ENCODE measurements around the gene UGT1A8.

The UGT1A8 gene

GRCh38 chr2:233803292-233803911, 186.0 kb downstream of the UGT1A8 start:
- DNase-seq, result no peak

- DNase-seq, result no peak
Measured at GRCh38 chr2:233803994-233804393, 186.6 kb downstream of the UGT1A8 start.

GRCh38 chr2:233807215-233807865, 189.9 kb downstream of the UGT1A8 start:
- DNase-seq, result no peak

GRCh38 chr2:233807966-233808935, 190.8 kb downstream of the UGT1A8 start:
- no peak for DNase-seq

DNA sequence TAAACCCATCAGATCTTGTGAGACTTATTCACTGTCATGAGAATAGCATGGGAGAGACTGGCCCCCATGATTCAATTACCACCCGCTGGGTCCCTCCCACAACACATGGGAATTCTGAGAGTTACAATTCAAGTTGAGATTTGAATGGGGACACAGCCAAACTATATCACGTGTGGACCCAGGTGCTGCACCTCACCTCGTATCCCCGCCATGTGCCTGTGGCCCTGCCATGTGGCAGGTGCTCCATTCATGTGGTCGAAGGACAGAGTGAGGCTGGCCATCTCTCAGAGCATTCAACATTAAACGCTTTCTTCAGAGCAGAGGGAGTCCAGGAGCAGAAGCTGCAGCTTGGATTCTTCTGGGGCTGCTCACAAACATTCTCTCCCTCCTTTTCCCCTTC, 193.0 kb downstream of the UGT1A8 start:
- DNase-seq, result no peak

DNA sequence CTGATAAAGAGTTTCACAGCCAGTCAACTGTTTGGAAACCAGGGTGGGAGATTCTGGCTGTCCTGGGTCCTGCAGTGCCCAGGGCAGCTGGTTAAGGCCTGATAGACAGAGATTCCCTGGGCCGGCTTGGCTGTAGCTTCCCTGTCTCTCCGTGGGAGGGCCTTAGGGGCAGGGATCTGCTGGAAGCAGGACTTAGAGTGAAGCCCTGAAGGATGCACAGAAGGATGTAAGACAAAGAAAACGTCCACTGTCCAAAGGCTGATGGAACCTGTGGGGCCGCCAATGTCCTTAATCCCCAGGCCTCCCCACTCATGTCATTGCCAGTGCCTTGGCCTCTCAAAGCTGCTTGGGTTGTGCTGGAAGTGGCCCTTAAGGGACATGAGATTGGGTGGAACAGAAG, 193.7 kb downstream of the UGT1A8 start:
- no peak for DNase-seq

DNA sequence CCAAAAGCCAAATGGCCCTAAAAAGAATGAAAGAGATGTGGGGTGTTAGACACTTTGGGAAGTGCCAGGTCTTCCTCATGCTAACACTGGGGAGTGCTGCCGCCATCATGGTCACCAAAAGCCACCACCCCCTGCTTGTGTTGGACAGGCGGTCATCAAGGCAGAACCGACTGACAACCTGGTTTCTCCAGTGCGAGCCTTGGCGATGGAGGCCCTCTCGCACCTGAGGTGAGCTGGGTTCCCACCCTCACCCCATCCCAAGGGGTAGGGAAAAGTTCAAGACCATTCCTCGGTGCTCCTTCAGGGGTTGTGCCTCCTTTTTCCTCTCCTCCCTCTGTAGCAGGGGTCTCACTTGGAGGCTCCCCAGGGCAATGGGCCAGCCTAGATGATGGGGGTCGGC, 194.3 kb downstream of the UGT1A8 start:
- DNase-seq, result no peak

GRCh38 chr2:233813236-233814055, 196.0 kb downstream of the UGT1A8 start:
- DNase-seq, result no peak

DNA sequence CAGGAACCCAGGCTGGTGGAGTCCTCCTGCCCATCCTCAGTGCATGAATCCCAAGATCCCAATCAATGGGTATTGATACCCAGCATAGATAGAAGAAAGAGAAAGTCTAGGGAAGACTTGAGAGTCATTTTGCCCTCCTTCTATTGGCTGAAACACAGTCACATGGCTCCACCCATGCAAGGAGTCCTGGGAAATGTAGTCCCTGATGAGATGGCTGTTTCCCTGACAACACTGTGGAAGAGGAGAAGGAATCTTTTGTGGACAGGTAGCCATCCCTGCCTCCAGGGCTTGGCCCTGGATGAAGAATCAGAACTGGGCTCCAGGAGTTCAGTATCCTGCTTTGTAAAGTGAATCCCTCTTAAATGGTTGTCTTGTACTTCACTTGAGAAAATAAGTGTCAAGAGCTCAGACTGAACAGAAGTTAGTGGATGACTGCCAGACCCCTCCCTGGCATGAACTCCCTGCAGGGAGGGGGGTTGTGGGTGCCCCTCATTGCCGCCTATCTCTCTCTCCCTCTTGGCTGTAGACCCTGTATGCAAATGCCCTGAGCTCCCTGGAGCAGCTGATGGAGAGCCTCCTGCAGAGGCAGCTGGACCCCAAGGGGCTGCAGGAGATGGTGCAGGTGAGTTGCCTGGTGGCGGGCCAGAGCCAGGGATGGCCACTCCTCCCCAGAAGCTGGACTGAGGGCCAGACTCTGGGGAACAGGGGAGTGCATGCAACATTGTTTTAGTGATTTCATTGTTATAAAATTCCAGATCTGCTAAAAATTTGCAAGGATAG, 196.8 kb downstream of the UGT1A8 start:
- DNase-seq, result no peak

- DNase-seq, result no peak
Measured at GRCh38 chr2:233815861-233816260, 198.4 kb downstream of the UGT1A8 start.

DNA sequence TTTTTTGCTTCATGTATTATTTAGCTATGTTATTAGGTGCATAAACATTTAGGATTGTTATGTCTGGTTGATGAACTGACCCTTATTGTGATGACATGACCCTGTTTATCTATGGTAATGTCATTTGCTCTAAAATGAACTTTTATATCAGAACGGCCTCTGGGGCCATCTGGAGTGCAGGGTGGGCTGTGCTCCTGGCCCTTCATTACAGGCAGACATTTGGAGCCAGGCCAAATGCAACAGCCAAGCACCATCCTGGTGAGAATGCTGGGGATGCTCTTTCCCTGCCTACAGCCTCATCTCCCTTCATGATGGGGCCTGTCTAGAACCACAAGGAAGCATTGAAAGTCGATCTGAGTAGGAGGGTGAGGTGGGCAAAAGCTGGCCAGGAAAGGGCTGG, 198.9 kb downstream of the UGT1A8 start:
- no peak for DNase-seq

DNA sequence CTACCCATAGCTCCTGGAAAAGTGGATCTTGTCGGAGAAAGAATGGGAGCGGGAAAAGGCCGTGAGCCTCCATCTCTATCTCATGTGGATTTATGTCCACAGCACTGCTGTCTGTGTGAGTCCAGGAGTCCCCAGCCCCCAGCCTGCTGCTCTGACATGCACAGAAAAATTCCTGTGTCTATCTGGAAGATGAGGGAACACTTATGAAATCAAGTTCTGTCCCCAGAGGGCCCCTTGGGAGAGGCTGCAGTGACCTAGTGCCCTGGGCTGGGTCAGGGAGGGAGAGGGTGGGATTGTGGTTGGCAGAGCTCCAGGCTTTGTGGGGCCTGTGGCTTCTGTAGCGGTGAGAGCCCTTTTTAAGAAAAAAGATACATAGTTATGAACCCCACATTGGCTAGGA, 199.3 kb downstream of the UGT1A8 start:
- DNase-seq, result no peak

GRCh38 chr2:233817361-233817911, 200.0 kb downstream of the UGT1A8 start:
- no peak for DNase-seq

DNA sequence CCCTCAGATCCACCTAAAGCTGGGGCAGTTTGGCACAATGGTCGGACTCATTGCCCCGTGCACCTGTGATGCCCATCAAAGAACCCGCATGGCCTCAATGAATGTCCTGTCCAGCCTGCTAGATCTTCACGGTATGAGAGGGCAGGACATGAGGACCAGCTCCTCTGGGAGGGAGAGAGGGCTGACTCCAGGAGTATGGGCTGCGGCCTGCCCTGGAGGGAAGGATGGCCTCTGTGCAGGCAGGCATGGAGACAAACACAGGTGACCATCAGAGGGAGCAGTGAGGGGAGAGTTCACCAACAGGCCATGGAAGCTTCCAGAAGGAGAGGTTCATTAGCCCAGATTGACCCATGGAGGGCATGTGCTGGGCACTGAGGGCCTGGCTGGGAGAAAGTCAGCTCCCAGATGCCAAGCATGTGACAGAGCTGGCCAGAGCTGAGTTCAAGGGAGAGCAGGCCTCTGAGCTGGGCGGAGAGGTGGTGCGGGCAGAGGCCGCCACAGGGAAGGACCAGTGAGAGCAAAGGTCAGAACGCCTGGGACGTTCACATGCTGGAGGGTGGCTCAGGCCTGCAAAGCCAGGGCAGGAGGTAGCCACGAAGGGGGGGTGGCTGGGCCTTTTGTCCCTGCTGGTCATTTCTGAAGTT, 200.7 kb downstream of the UGT1A8 start:
- DNase-seq, result no peak

- DNase-seq, result no peak
Measured at GRCh38 chr2:233818639-233819621, 201.5 kb downstream of the UGT1A8 start.

GRCh38 chr2:233819884-233820773, 202.7 kb downstream of the UGT1A8 start:
- no peak for DNase-seq

DNA sequence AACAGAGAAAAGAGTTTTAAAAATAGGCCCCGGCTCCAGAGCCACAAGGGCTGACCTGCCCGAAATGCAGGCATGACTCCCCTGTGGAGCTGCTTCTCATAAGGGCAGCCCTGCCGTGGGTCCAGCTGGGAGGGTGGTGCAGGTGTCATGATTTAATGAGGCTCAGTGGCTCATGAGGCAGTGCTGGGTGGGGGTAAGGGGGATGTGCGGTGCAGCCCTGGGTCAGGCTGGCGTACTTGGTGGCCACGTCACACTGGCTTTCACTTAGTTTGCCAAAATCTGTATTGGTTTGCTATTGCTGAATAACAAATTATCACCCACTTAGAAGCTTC, 203.3 kb downstream of the UGT1A8 start:
- DNase-seq, result no peak

GRCh38 chr2:233821196-233821595, 203.8 kb downstream of the UGT1A8 start:
- DNase-seq, result no peak

DNA sequence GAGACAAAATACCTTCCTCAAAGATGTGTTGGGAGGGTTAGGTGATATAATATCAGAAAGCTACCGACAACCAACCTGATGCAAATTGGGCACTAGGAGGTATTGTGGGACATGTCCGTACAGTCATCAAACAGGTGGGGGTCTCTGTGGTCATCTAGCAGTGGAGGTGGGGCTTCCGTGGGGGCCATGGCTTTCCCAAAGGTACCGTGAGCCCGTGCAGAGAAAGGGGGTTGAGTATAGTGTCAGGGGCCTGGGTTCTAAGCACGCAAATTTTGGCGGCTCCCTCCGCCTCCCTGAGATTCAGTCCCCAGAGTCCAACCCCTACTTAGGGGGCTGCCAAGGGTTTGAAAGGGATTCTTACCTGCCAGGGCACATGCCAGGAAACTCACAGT, 204.3 kb downstream of the UGT1A8 start:
- no peak for DNase-seq
